Thyroid gland (tissue), 4 donors: ENCODE measurements around the gene ROCK2. TPM values are rescaled to one million over a fixed set of nuclear protein-coding genes. Genes with fewer than 3 reads are reported as not detected.

Experiments
- DNase-seq, 2 donors: peaks; one replicate each; pipeline ENCODE4 v3.0.0-alpha.2; 2019
- H3K27ac ChIP-seq, 3 donors: fragments of 200-600 bp; sonication (generic); 1 replicate in 2 of 3; 2 replicates in 1 of 3; pipeline ENCODE4 v1.5.1; 2016 to 2019; ENCODE audit warnings: mild to moderate bottlenecking in 1 of 3, moderate library complexity in 1 of 3
- H3K27me3 ChIP-seq: fragments of 200-600 bp; sonication (generic); one replicate; pipeline ENCODE4 v1.5.1; 2019
- H3K36me3 ChIP-seq, 2 donors: fragments of 200-600 bp; sonication (generic); one replicate each; pipeline ENCODE4 v1.5.1; 2016 to 2019
- H3K4me1 ChIP-seq, 2 donors: fragments of 200-600 bp; sonication (generic); one replicate each; pipeline ENCODE4 v1.5.1; 2017 to 2019
- H3K4me3 ChIP-seq, 3 donors: fragments of 200-600 bp; sonication (generic); replicated peaks in 1 of 3; 1 replicate in 2 of 3; 2 replicates in 1 of 3; pipeline ENCODE4 v1.5.1; 2016; ENCODE audit warnings: mild to moderate bottlenecking in 1 of 3
- H3K9me3 ChIP-seq: fragments of 200-600 bp; sonication (generic); one replicate; pipeline ENCODE4 v1.5.1; 2017
- POLR2A ChIP-seq, 2 donors: fragments of 450-650 bp; IDR thresholded peaks; one replicate each; pipeline ENCODE4 v1.6.1; 2017; ENCODE audit warnings: antibody characterized with exemption in 2 of 2, mild to moderate bottlenecking in 2 of 2, moderate library complexity in 1 of 2
- WGBS, 2 donors: methylation state at CpG; one replicate each; pipeline ENCODE4 v1.1.5; 2017; 5-methylcytosine and 5-hydroxymethylcytosine counted together
- intact Hi-C: fragments of 100-400 bp; cut with DNase I; formaldehyde crosslinking; loops from one replicate; pipeline ENCODE4 v1.15.1; 2023
- total RNA-seq, 4 donors: library from RNA; depleted of rRNA; stranded (reverse); fragments of >200 nt; gene quantifications; one replicate each; pipeline ENCODE4 v1.2.3, GENCODE V29; 2016
- TF ChIP-seq, protein P1 (sequence below), 6 experiments: fragments of 200-600 bp in 3 of 6; fragments of 450-650 bp in 3 of 6; sonication (generic) in 3 of 6; IDR thresholded peaks; one replicate each; pipeline ENCODE4 v1.5.1; 2016 to 2019; ENCODE audit warnings: antibody characterized with exemption in 6 of 6, mild to moderate bottlenecking in 2 of 6, inconsistent platforms in 1 of 6, moderate library complexity in 1 of 6

ROCK2 gene
- total RNA-seq, 4 donors from 2014 or later, result 37.3 to 47.5 (median 42.1) TPM

- WGBS, 2 donors, result 90 to 91% methylated on average over 1 of the region's 1 CpG
- H3K4me1 ChIP-seq, result no peaks in the 10 kb centered on the region
- TF ChIP-seq POLR2A (IDR thresholded peaks at IDR 0.05), result no peak
- TF ChIP-seq, protein P1, sequence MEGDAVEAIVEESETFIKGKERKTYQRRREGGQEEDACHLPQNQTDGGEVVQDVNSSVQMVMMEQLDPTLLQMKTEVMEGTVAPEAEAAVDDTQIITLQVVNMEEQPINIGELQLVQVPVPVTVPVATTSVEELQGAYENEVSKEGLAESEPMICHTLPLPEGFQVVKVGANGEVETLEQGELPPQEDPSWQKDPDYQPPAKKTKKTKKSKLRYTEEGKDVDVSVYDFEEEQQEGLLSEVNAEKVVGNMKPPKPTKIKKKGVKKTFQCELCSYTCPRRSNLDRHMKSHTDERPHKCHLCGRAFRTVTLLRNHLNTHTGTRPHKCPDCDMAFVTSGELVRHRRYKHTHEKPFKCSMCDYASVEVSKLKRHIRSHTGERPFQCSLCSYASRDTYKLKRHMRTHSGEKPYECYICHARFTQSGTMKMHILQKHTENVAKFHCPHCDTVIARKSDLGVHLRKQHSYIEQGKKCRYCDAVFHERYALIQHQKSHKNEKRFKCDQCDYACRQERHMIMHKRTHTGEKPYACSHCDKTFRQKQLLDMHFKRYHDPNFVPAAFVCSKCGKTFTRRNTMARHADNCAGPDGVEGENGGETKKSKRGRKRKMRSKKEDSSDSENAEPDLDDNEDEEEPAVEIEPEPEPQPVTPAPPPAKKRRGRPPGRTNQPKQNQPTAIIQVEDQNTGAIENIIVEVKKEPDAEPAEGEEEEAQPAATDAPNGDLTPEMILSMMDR (IDR thresholded peaks at IDR 0.05), result no peak
- DNase-seq, result no peak
- H3K36me3 ChIP-seq, result no peaks in the 10 kb centered on the region
- no peaks in the 10 kb centered on the region for H3K27me3 ChIP-seq
- intact Hi-C loops, result no loop called here
- H3K9me3 ChIP-seq, result no peaks in the 10 kb centered on the region
- no peak overlapping the region for H3K27ac ChIP-seq
- H3K4me3 ChIP-seq, result no peak overlapping the region
Observed at GRCh38 chr2:11145350-11145749, 199.1 kb downstream of the ROCK2 start.

DNA sequence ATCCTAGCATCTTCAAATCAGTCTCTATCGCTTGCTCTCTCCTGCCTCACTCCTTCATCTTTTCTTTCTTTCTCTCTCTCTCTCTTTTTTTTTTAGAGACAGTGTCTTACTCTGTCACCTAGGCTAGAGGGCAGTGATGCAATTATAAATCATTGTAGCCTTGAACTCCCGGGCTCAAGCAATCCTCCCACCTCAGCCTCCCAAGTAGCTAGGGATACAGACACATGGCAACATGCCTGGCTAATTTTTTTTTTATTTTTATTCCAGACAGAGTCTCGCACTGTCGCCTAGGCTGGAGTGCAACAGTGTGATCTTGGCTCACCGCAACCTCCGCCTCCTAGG, 199.7 kb downstream of the ROCK2 start:
- DNase-seq, result no peak
- WGBS, 2 donors, result 86 to 88% methylated on average over 6 of the region's 6 CpGs

DNA sequence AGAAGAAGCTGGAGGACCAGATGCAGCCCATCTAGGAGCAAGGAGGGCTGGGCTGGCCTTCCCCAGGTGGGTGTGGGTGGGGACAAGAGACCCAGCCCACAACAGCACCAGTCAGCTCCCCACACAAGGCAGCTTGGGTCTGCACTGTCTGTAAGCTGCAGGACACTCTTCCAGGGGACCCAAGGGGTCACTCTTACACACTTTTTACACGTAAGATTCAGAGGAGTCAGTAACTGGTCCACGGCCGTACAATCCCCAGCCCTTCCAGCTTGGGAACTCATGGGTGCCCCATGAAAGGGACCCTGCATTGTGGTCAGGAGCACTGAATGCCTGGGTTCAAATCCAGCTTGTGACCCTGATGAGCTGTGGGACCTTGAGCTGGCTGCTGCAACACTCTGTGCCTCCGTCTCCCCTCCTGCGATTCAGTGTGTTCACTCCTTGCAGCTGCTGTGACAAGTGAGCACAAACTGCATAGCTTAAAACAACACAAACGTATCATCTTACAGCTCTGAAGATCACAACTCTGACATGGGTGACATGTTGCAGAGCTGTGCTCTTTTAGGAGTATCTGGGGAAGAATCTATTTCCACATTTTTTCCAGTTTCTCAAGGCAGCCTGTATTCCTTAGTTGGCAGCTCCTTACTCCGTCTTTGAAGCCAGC, 200.2 kb downstream of the ROCK2 start:
- Histone ChIP-seq H3K27ac (no peak overlapping the region), H3K9me3 (no peaks in the 10 kb centered on the region), H3K4me3 (no peak overlapping the region), H3K36me3 (no peaks in the 10 kb centered on the region), H3K27me3 (no peaks in the 10 kb centered on the region), H3K4me1 (no peaks in the 10 kb centered on the region)
- no peak for TF ChIP-seq POLR2A (IDR thresholded peaks at IDR 0.05)
- TF ChIP-seq, protein P1 (IDR thresholded peaks at IDR 0.05), result no peak
- WGBS, 2 donors, result 78 to 80% methylated on average over 6 to 7 of the region's 7 CpGs
- intact Hi-C loops, result no loop called here
- no peak for DNase-seq

More for the DNA sequence above, 199.7 kb downstream of the ROCK2 start:
- Histone ChIP-seq H3K4me3 (no peak overlapping the region), H3K36me3 (no peaks in the 10 kb centered on the region), H3K4me1 (no peaks in the 10 kb centered on the region), H3K9me3 (no peaks in the 10 kb centered on the region), H3K27ac (no peak overlapping the region), H3K27me3 (no peaks in the 10 kb centered on the region)
- intact Hi-C loops, result no loop called here
- TF ChIP-seq, protein P1 (IDR thresholded peaks at IDR 0.05), result no peak
- no peak for TF ChIP-seq POLR2A (IDR thresholded peaks at IDR 0.05)

GRCh38 chr2:11142987-11143386, 201.4 kb downstream of the ROCK2 start:
- TF ChIP-seq POLR2A (IDR thresholded peaks at IDR 0.05), result no peak
- TF ChIP-seq, protein P1 (IDR thresholded peaks at IDR 0.05), result no peak
- Histone ChIP-seq H3K27ac (no peak overlapping the region), H3K4me3 (no peak overlapping the region), H3K36me3 (no peaks in the 10 kb centered on the region), H3K4me1 (no peaks in the 10 kb centered on the region), H3K27me3 (no peaks in the 10 kb centered on the region), H3K9me3 (no peaks in the 10 kb centered on the region)
- 83 to 88% methylated on average over 6 of the region's 6 CpGs for WGBS, 2 donors
- intact Hi-C loops, result no loop called here
- DNase-seq, result no peak

GRCh38 chr2:11142330-11142729, 202.1 kb downstream of the ROCK2 start:
- H3K27ac ChIP-seq, result no peak overlapping the region
- 69 to 80% methylated on average over 3 of the region's 3 CpGs for WGBS, 2 donors
- no peaks in the 10 kb centered on the region for H3K27me3 ChIP-seq
- no peaks in the 10 kb centered on the region for H3K9me3 ChIP-seq
- intact Hi-C loops, result no loop called here
- TF ChIP-seq, protein P1 (IDR thresholded peaks at IDR 0.05), result no peak
- no peak for TF ChIP-seq POLR2A (IDR thresholded peaks at IDR 0.05)
- H3K4me1 ChIP-seq, result no peaks in the 10 kb centered on the region
- no peaks in the 10 kb centered on the region for H3K36me3 ChIP-seq
- no peak overlapping the region for H3K4me3 ChIP-seq
- DNase-seq, result no peak
